ENCODE measurements around the gene RAB28. TPM values are rescaled to one million over a fixed set of nuclear protein-coding genes. Genes with fewer than 3 reads are reported as not detected.

The RAB28 gene
- total RNA-seq, 1 donor from 2014 or later, result 67.3 TPM

GRCh38 chr4:13322681-13323101 is 161.4 kb downstream of the RAB28 start:
- no peak overlapping the region for H3K4me3 Mint-ChIP-seq

More at GRCh38 chr4:13322681-13323101, 161.4 kb downstream of the RAB28 start:
- Histone ChIP-seq H4K20me1 (ENCODE audit: low read depth) (no peaks in the 10 kb centered on the region), H3K79me2 (ENCODE audit: low read depth) (no peaks in the 10 kb centered on the region), H3K4me1 (no peaks in the 10 kb centered on the region), H2AFZ (replicated peaks) (no peak overlapping the region), H3K27ac (no peak overlapping the region), H3K9me3 (ENCODE audit: low read depth) (no peaks in the 10 kb centered on the region), H3F3A (ENCODE audit: low read depth) (no peaks in the 10 kb centered on the region), H3K27me3 (no peaks in the 10 kb centered on the region), H3K36me3 (no peaks in the 10 kb centered on the region), H3K9ac (no peak overlapping the region), H3K4me2 (no peak overlapping the region), H3K4me3 (no peak overlapping the region)
- no peaks in the 10 kb centered on the region for H3K4me1 Mint-ChIP-seq
- peaks cover 6% of the 10 kb centered on the region for H3K36me3 Mint-ChIP-seq
- DNase-seq (ENCODE audit: low spot score), result no peak
- no peak for TF ChIP-seq EZH2phosphoT487 (IDR thresholded peaks at IDR 0.05)
- no peak for TF ChIP-seq EZH2 (IDR thresholded peaks at IDR 0.05)
- TF ChIP-seq, protein P1, sequence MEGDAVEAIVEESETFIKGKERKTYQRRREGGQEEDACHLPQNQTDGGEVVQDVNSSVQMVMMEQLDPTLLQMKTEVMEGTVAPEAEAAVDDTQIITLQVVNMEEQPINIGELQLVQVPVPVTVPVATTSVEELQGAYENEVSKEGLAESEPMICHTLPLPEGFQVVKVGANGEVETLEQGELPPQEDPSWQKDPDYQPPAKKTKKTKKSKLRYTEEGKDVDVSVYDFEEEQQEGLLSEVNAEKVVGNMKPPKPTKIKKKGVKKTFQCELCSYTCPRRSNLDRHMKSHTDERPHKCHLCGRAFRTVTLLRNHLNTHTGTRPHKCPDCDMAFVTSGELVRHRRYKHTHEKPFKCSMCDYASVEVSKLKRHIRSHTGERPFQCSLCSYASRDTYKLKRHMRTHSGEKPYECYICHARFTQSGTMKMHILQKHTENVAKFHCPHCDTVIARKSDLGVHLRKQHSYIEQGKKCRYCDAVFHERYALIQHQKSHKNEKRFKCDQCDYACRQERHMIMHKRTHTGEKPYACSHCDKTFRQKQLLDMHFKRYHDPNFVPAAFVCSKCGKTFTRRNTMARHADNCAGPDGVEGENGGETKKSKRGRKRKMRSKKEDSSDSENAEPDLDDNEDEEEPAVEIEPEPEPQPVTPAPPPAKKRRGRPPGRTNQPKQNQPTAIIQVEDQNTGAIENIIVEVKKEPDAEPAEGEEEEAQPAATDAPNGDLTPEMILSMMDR (IDR thresholded peaks at IDR 0.05), result no peak
- no peak overlapping the region for H3K27ac Mint-ChIP-seq
- H3K27me3 Mint-ChIP-seq (ENCODE audit: insufficient read depth, low read depth), result peaks cover 3% of the 10 kb centered on the region
- H3K9me3 Mint-ChIP-seq, result no peaks in the 10 kb centered on the region

Other genes with a start within 250 kb of the RAB28 start
- 0.40 TPM in 1 of 2 replicates, not detected in the other for gene NKX3-2, start 60.2 kb upstream of the RAB28 start, total RNA-seq (ENCODE audit: low replicate concordance)
- gene BOD1L1, start 143.4 kb upstream of the RAB28 start, total RNA-seq (ENCODE audit: low replicate concordance), result 29.4 and 32.5 TPM in 2 replicates